Osteoblast (primary cell): ENCODE results near the gene FANCI. TPM values are rescaled to one million over a fixed set of nuclear protein-coding genes. Genes with fewer than 3 reads are reported as not detected.

Source experiments
- DNase-seq: peaks from one replicate; pipeline ENCODE4 v3.0.0; 2011; ENCODE audit warnings: low spot score, mixed read lengths; ENCODE audit not compliant: insufficient read length; ENCODE audit errors: missing footprints
- H2AFZ ChIP-seq: 2 replicates; pipeline ENCODE4 v1.6.0; 2011; ENCODE audit warnings: mild to moderate bottlenecking, low read length
- H3K27ac ChIP-seq: 2 replicates; pipeline ENCODE4 v1.5.1; 2011; ENCODE audit warnings: mild to moderate bottlenecking, low read depth, low read length, moderate library complexity
- H3K27me3 ChIP-seq: 2 replicates; pipeline ENCODE4 v1.6.0; 2012; ENCODE audit warnings: mild to moderate bottlenecking, control low read depth, inconsistent platforms, low read length, moderate library complexity; ENCODE audit not compliant: insufficient read depth
- H3K36me3 ChIP-seq: 2 replicates; pipeline ENCODE4 v1.5.1; 2011; ENCODE audit warnings: mild to moderate bottlenecking, low read length, control low read depth, moderate library complexity; ENCODE audit not compliant: insufficient read depth
- H3K4me1 ChIP-seq: 2 replicates; pipeline ENCODE4 v1.5.1; 2011; ENCODE audit warnings: mild to moderate bottlenecking, low read length, control low read depth, moderate library complexity; ENCODE audit not compliant: insufficient read depth
- H3K4me2 ChIP-seq: 2 replicates; pipeline ENCODE4 v1.6.0; 2011; ENCODE audit warnings: mild to moderate bottlenecking, low read length; ENCODE audit not compliant: insufficient read depth
- H3K4me3 ChIP-seq: fragments of 200-600 bp; sonication (generic); 3 replicates; pipeline ENCODE4 v1.5.1; 2012; ENCODE audit warnings: mild to moderate bottlenecking, low read length, inconsistent platforms; ENCODE audit not compliant: insufficient read depth
- H3K79me2 ChIP-seq: 2 replicates; pipeline ENCODE4 v1.6.0; 2012; ENCODE audit warnings: mild to moderate bottlenecking, low read length, control low read depth, inconsistent platforms; ENCODE audit not compliant: insufficient read depth
- H3K9me3 ChIP-seq: 2 replicates; pipeline ENCODE4 v1.5.1; 2011; ENCODE audit warnings: low read depth, low read length, control low read depth
- H4K20me1 ChIP-seq: 2 replicates; pipeline ENCODE4 v1.6.0; 2012; ENCODE audit warnings: mild to moderate bottlenecking, low read length, control low read depth; ENCODE audit not compliant: insufficient read depth
- CTCF ChIP-seq: IDR thresholded peaks from 2 replicates; pipeline ENCODE4 v1.5.1; 2011; ENCODE audit warnings: mild to moderate bottlenecking, low read depth, low read length, moderate library complexity; ENCODE audit errors: extremely low read depth
- total RNA-seq: library from RNA; depleted of rRNA; stranded (reverse); fragments of >200 nt; gene quantifications from 2 replicates; pipeline ENCODE4 v1.2.3, GENCODE V29; 2012

Gene FANCI
- total RNA-seq, 1 donor: 59.4 TPM

GRCh38 chr15:89218531-89218930 lies 25.2 kb upstream of the FANCI start:
- H3K9me3 ChIP-seq: no peaks in the 10 kb centered on the region
- H3K79me2 ChIP-seq: no peaks in the 10 kb centered on the region
- DNase-seq: no peak
- peaks cover 30% of the 10 kb centered on the region for H3K27me3 ChIP-seq
- no peak for TF ChIP-seq CTCF
- no peaks in the 10 kb centered on the region for H4K20me1 ChIP-seq
- H3K4me1 ChIP-seq: no peaks in the 10 kb centered on the region
- no peak overlapping the region for H2AFZ ChIP-seq
- no peak overlapping the region for H3K27ac ChIP-seq
- no peaks in the 10 kb centered on the region for H3K36me3 ChIP-seq
- H3K4me2 ChIP-seq: no peak overlapping the region
- no peak overlapping the region for H3K4me3 ChIP-seq

GRCh38 chr15:89221543-89221942 lies 22.2 kb upstream of the FANCI start, which contains the start of gene RLBP1:
RLBP1 (minus strand) TSS chr15:89221579; CDS start chr15:89218975, 2,604 bp downstream.
- DNase-seq: no peak
- peak within 1 kb of the TSS; percentile 51 for H2AFZ ChIP-seq
- no peaks in the 10 kb centered on the region for H3K79me2 ChIP-seq
- H3K4me2 ChIP-seq: no peak within 1 kb of the TSS
- peaks cover 28% of the 10 kb centered on the region for H3K27me3 ChIP-seq
- no peaks in the 10 kb centered on the region for H3K9me3 ChIP-seq
- H4K20me1 ChIP-seq: no peaks in the 10 kb centered on the region
- H3K36me3 ChIP-seq: no peaks in the 10 kb centered on the region
- H3K4me1 ChIP-seq: no peaks in the 10 kb centered on the region
- TF ChIP-seq CTCF: no peak
- no peak within 1 kb of the TSS for H3K4me3 ChIP-seq
- H3K27ac ChIP-seq: no peak within 1 kb of the TSS

- peaks cover 4% of the 10 kb centered on the region for H3K4me1 ChIP-seq
- TF ChIP-seq CTCF: no peak
- H3K36me3 ChIP-seq: no peaks in the 10 kb centered on the region
Observed at GRCh38 chr15:89225588-89225987, 18.2 kb upstream of the FANCI start.

GRCh38 chr15:89226359-89227221 lies 17.2 kb upstream of the FANCI start:
- DNase-seq: no peak
- H3K36me3 ChIP-seq: no peaks in the 10 kb centered on the region
- no peaks in the 10 kb centered on the region for H4K20me1 ChIP-seq
- H3K79me2 ChIP-seq: no peaks in the 10 kb centered on the region
- no peak overlapping the region for H3K4me3 ChIP-seq
- peaks cover 3% of the 10 kb centered on the region for H3K27me3 ChIP-seq
- H3K9me3 ChIP-seq: no peaks in the 10 kb centered on the region
- H3K27ac ChIP-seq: no peak overlapping the region
- no peak overlapping the region for H3K4me2 ChIP-seq
- H2AFZ ChIP-seq: no peak overlapping the region
- TF ChIP-seq CTCF: no peak
- H3K4me1 ChIP-seq: peaks cover 7% of the 10 kb centered on the region

More at GRCh38 chr15:89225588-89225987, 18.2 kb upstream of the FANCI start:
- no peaks in the 10 kb centered on the region for H3K79me2 ChIP-seq
- H3K27me3 ChIP-seq: peaks cover 5% of the 10 kb centered on the region
- no peak overlapping the region for H3K4me3 ChIP-seq
- no peak overlapping the region for H3K4me2 ChIP-seq
- H3K9me3 ChIP-seq: no peaks in the 10 kb centered on the region
- no peaks in the 10 kb centered on the region for H4K20me1 ChIP-seq
- H2AFZ ChIP-seq: no peak overlapping the region
- no peak for DNase-seq
- H3K27ac ChIP-seq: no peak overlapping the region
